Ovary (tissue), 9 donors: Measurements from ENCODE around the gene PI4K2A. TPM values are rescaled to one million over a fixed set of nuclear protein-coding genes. Genes with fewer than 3 reads are reported as not detected.
"Not testable (repeated sequence)": the region's sequence is repeated elsewhere in the genome, so short reads cannot be mapped to it uniquely, and the experiment has no call there.

ENCODE experiments used
- DNase-seq, 5 donors: peaks; one replicate each; pipeline ENCODE4 v3.0.0-alpha.2; 2019 to 2020
- H3K27ac ChIP-seq, 2 donors: fragments of 200-600 bp; one replicate each; pipeline versions ENCODE4 v1.5.1 to v1.8.0; 2019 to 2022
- H3K27me3 ChIP-seq: fragments of 200-600 bp; one replicate; pipeline ENCODE4 v1.8.0; 2022
- H3K36me3 ChIP-seq: fragments of 200-600 bp; sonication (generic); one replicate; pipeline ENCODE4 v1.5.1; 2019
- H3K4me1 ChIP-seq: one replicate; pipeline ENCODE4 v1.8.1; 2013; ENCODE audit warnings: mild to moderate bottlenecking, moderate library complexity; ENCODE audit not compliant: insufficient read depth
- H3K4me3 ChIP-seq: fragments of 200-600 bp; sonication (generic); one replicate; pipeline ENCODE4 v1.5.1; 2017
- H3K9me3 ChIP-seq, 2 donors: fragments of 200-600 bp in 1 of 2; sonication (generic) in 1 of 2; one replicate each; pipeline versions ENCODE4 v1.5.1 to v1.8.1; 2013 to 2019; ENCODE audit warnings: mild to moderate bottlenecking in 1 of 2, moderate library complexity in 1 of 2
- EP300 ChIP-seq: sonication (generic); formaldehyde crosslinking; IDR thresholded peaks from one replicate; pipeline ENCODE4 v1.6.1; 2017; ENCODE audit warnings: antibody characterized with exemption
- POLR2A ChIP-seq: fragments of 450-650 bp; IDR thresholded peaks from one replicate; pipeline ENCODE4 v1.6.1; 2017; ENCODE audit warnings: antibody characterized with exemption, mild to moderate bottlenecking, moderate library complexity
- WGBS, 3 donors: extraction: QIAGEN DNeasy Blood & Tissue Kit in 1 of 3; methylation state at CpG; one replicate each; pipeline versions ENCODE4 v1.1.5 to v1.1.7; 2013 to 2017; 5-methylcytosine and 5-hydroxymethylcytosine counted together
- intact Hi-C, 4 donors: fragments of 100-400 bp; cut with DNase I; formaldehyde crosslinking; loops; one replicate each; pipeline versions ENCODE4 v1.11.0 to v1.15.1; 2022 to 2023
- polyA plus RNA-seq, 2 donors: library from polyadenylated mRNA; stranded (reverse); fragments of 200-250 nt in 1 of 2; fragments of 350-450 nt in 1 of 2; fragmentation: Illumina TruSeq in 1 of 2; extraction: RNeasy Lipid Tissue Mini Kit (QIAGEN cat#74804) in 1 of 2; gene quantifications; one replicate each; pipeline ENCODE4 v1.2.3, GENCODE V29; 2013 to 2014
- total RNA-seq, 7 donors: library from RNA; depleted of rRNA in 2 of 7; stranded (reverse); fragments of >200 nt in 2 of 7; fragmentation: NEBNext Ultra II Directional in 3 of 7; extraction: Animal tissue kit (Norgen Biotek cat#: 25700) in 3 of 7; gene quantifications; one replicate each; pipeline versions ENCODE4 v1.1.0 to v1.2.4, GENCODE V29; 2016 to 2023
- TF ChIP-seq, protein P1 (sequence below), 3 donors: fragments of 450-650 bp in 2 of 3; fragments of 200-600 bp in 1 of 3; IDR thresholded peaks; one replicate each; pipeline versions ENCODE4 v1.5.1 to v1.8.0; 2016 to 2022; ENCODE audit warnings: antibody characterized with exemption in 3 of 3, mild to moderate bottlenecking in 1 of 3
- donor health status: DM: no; HTN: no; CAD: no; lungs with moderate emphysema.
- donor health status: DM: no; HTN: no; CAD: no.
- donor health status: Bipolar disorder and iron deficiency.
- donor health status: DM: yes; HTN: yes; CAD: no.
- donor health status: DM: no; HTN: no; CAD: no.
- donor health status: DM: yes; HTN: yes; CAD: no.

The PI4K2A gene
- total and polyA plus RNA-seq, 9 donors: 10.8 to 23.8 (median 12.6) TPM

DNA sequence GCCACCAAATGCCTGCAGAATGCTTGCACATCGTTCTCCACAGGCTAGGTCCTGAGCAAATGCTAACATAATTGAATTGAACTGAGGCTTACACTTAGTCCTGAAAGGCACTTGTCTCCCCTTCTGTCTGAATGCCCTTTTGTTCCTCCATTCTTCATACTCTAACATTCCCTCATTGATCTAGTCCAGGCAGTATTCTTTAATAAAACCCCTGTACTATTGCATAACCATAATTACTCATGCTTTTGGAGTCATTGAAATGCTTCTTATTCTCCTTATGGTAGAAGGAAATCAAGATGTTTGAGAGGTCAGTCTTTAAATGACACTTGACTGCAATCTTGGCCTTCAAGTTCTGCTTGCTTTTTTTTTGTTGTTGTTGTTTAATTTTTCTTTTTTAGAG, 7.1 kb downstream of the PI4K2A start:
- WGBS, 3 donors: 75 to 90% (median 89%) methylated on average over 1 of the region's 1 CpG
- H3K27me3 ChIP-seq: no peaks in the 10 kb centered on the region
- H3K4me1 ChIP-seq: peaks cover 3% of the 10 kb centered on the region
- H3K9me3 ChIP-seq: no peaks in the 10 kb centered on the region
- no peaks in the 10 kb centered on the region for H3K36me3 ChIP-seq
- TF ChIP-seq POLR2A: no peak
- TF ChIP-seq EP300: no peak
- TF ChIP-seq, protein P1, sequence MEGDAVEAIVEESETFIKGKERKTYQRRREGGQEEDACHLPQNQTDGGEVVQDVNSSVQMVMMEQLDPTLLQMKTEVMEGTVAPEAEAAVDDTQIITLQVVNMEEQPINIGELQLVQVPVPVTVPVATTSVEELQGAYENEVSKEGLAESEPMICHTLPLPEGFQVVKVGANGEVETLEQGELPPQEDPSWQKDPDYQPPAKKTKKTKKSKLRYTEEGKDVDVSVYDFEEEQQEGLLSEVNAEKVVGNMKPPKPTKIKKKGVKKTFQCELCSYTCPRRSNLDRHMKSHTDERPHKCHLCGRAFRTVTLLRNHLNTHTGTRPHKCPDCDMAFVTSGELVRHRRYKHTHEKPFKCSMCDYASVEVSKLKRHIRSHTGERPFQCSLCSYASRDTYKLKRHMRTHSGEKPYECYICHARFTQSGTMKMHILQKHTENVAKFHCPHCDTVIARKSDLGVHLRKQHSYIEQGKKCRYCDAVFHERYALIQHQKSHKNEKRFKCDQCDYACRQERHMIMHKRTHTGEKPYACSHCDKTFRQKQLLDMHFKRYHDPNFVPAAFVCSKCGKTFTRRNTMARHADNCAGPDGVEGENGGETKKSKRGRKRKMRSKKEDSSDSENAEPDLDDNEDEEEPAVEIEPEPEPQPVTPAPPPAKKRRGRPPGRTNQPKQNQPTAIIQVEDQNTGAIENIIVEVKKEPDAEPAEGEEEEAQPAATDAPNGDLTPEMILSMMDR (IDR thresholded peaks at IDR 0.05): no peak
- H3K4me3 ChIP-seq: no peak overlapping the region
- intact Hi-C loops: no loop called here
- H3K27ac ChIP-seq: no peak overlapping the region
- DNase-seq: no peak

- H3K9me3 ChIP-seq: no peaks in the 10 kb centered on the region
- TF ChIP-seq, protein P1 (IDR thresholded peaks at IDR 0.05): no peak
- TF ChIP-seq POLR2A (no peak), EP300 (no peak)
- DNase-seq: no peak
- WGBS, 3 donors: 69 to 72% (median 70%) methylated on average over 5 of the region's 5 CpGs
- peaks cover 2% of the 10 kb centered on the region for H3K4me1 ChIP-seq
- intact Hi-C loops: no loop called here
- H3K27ac ChIP-seq: no peak overlapping the region
- no peaks in the 10 kb centered on the region for H3K27me3 ChIP-seq
- H3K4me3 ChIP-seq: no peak overlapping the region
- H3K36me3 ChIP-seq: no peaks in the 10 kb centered on the region
Observed at GRCh38 chr10:97648562-97649404, 8.3 kb downstream of the PI4K2A start.

DNA sequence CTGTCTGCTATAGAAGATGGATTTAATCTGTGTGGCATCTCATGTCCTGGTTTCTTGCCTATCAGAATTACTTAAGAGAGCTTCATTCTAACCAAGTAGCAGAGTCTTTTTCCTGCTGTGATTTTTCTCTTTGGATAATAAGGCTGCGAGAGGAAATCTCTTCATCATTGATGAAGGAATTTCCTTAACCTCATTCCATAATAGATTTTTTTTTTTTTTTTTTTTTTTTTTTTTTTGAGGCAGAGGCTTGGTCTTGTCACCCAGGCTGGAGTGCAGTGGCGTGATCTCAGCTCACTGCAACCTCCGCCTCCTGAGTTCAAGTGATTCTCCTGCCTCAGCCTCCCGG, 8.9 kb downstream of the PI4K2A start:
- H3K36me3 ChIP-seq, DNase-seq, H3K9me3 ChIP-seq, H3K27me3 ChIP-seq, H3K27ac ChIP-seq, H3K4me3 ChIP-seq, intact Hi-C loops, H3K4me1 ChIP-seq: not testable (repeated sequence)
- WGBS, 3 donors: 88 to 94% (median 89%) methylated on average over 4 of the region's 4 CpGs

- no peak overlapping the region for H3K27ac ChIP-seq
- no peaks in the 10 kb centered on the region for H3K27me3 ChIP-seq
- H3K4me3 ChIP-seq: no peak overlapping the region
- peaks cover 2% of the 10 kb centered on the region for H3K4me1 ChIP-seq
- no peaks in the 10 kb centered on the region for H3K36me3 ChIP-seq
- 82 to 90% (median 86%) methylated on average over 3 of the region's 3 CpGs for whole genome bisulfite sequencing, 3 donors
- intact Hi-C loops: no loop called here
- DNase-seq: no peak
- no peak for TF ChIP-seq POLR2A
- no peak for TF ChIP-seq EP300
- TF ChIP-seq, protein P1 (IDR thresholded peaks at IDR 0.05): no peak
- no peaks in the 10 kb centered on the region for H3K9me3 ChIP-seq
Observed at GRCh38 chr10:97650726-97651125, 10.3 kb downstream of the PI4K2A start.

DNA sequence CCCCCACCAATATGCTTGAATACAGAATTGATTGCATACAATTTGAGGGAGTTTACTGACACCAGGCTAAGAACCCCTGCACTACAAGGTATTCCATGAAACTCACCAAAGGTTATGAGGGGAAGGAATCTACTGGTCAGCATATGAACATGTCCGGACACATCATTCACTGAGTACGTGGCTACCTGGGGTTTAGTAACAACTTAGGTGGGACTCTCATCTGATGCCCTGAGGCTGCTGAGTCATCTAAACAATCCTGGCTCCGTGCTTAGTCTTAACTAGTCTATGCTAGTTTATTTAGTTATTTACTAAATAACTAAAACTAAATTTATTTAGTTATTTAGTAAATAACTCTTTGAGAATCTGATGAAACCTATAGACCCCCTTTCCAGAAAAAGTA, 11.3 kb downstream of the PI4K2A start:
- no peaks in the 10 kb centered on the region for H3K36me3 ChIP-seq
- 92 to 97% (median 94%) methylated on average over 3 of the region's 3 CpGs for WGBS, 3 donors
- intact Hi-C loops: no loop called here

More for the DNA sequence above, 11.3 kb downstream of the PI4K2A start:
- no peak for DNase-seq
- Histone ChIP-seq H3K9me3 (no peaks in the 10 kb centered on the region), H3K27me3 (no peaks in the 10 kb centered on the region), H3K4me3 (no peak overlapping the region), H3K27ac (no peak overlapping the region), H3K4me1 (peaks cover 2% of the 10 kb centered on the region)
- TF ChIP-seq POLR2A (no peak), EP300 (no peak)
- TF ChIP-seq, protein P1 (IDR thresholded peaks at IDR 0.05): no peak
